ENCODE data around the gene CNTD1.

CNTD1 gene

GRCh38 chr17:42751628-42752027 lies 47.0 kb upstream of the CNTD1 start:
- POLR2A ChIA-PET: interaction anchor here (1.0 to 1.3 kb wide), 3 partner anchors 47 to 142 kb away, joined by 3 read pairs; partner anchors contain the start of genes BECN1, CNTD1, COA3 and RETREG3
- Histone ChIP-seq H3K27ac (ENCODE audit: extremely low read depth, low read depth, low read length) (no peak overlapping the region), H3K4me3 (ENCODE audit: low read depth, low read length) (no peak overlapping the region), H3K9me3 (ENCODE audit: control insufficient read depth, insufficient read depth, low read depth, low read length) (no peaks in the 10 kb centered on the region), H3K36me3 (ENCODE audit: control insufficient read depth in 2 of 2, insufficient read depth in 1 of 2, low read length in 2 of 2) (no peaks in the 10 kb centered on the region), H3K4me1 (ENCODE audit: control insufficient read depth, insufficient read depth, low read length) (0 out of 2 replicates have a peak, but pooled peaks cover 2% of the 10 kb centered on the region)
- TF ChIP-seq ZNF239 (tag by site-specific recombination; IDR thresholded peaks at IDR 0.05): no peak
- TF ChIP-seq FEZF1 (tag by site-specific recombination; IDR thresholded peaks at IDR 0.05): no peak
- no peak for TF ChIP-seq ZNF571 (tag by site-specific recombination; IDR thresholded peaks at IDR 0.05)
- TF ChIP-seq PBX3 (CRISPR knock-in tag; IDR thresholded peaks at IDR 0.05): no peak
- TF ChIP-seq, protein P1, sequence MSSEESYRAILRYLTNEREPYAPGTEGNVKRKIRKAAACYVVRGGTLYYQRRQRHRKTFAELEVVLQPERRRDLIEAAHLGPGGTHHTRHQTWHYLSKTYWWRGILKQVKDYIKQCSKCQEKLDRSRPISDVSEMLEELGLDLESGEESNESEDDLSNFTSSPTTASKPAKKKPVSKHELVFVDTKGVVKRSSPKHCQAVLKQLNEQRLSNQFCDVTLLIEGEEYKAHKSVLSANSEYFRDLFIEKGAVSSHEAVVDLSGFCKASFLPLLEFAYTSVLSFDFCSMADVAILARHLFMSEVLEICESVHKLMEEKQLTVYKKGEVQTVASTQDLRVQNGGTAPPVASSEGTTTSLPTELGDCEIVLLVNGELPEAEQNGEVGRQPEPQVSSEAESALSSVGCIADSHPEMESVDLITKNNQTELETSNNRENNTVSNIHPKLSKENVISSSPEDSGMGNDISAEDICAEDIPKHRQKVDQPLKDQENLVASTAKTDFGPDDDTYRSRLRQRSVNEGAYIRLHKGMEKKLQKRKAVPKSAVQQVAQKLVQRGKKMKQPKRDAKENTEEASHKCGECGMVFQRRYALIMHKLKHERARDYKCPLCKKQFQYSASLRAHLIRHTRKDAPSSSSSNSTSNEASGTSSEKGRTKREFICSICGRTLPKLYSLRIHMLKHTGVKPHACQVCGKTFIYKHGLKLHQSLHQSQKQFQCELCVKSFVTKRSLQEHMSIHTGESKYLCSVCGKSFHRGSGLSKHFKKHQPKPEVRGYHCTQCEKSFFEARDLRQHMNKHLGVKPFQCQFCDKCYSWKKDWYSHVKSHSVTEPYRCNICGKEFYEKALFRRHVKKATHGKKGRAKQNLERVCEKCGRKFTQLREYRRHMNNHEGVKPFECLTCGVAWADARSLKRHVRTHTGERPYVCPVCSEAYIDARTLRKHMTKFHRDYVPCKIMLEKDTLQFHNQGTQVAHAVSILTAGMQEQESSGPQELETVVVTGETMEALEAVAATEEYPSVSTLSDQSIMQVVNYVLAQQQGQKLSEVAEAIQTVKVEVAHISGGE (tag by site-specific recombination; conservative IDR thresholded peaks at IDR 0.05; ENCODE audit: low read depth): no peak
- TF ChIP-seq PRDM6 (tag by site-specific recombination; IDR thresholded peaks at IDR 0.05): no peak
- TF ChIP-seq TRIM28 (IDR thresholded peaks at IDR 0.05; ENCODE audit: borderline replicate concordance, low read length): no peak
- TF ChIP-seq ZNF121 (tag by site-specific recombination; IDR thresholded peaks at IDR 0.05): no peak
- no peak for TF ChIP-seq ZNF394 (tag by site-specific recombination; IDR thresholded peaks at IDR 0.05; ENCODE audit: borderline replicate concordance)
- no peak for TF ChIP-seq GLI2 (tag by site-specific recombination; IDR thresholded peaks at IDR 0.05; ENCODE audit: borderline replicate concordance, low read depth)
- no peak for TF ChIP-seq ZNF335 (tag by site-specific recombination; conservative IDR thresholded peaks at IDR 0.05)
- TF ChIP-seq ZNF324 (tag by site-specific recombination; IDR thresholded peaks at IDR 0.05): no peak
- CTCF ChIA-PET: interaction anchor here (1.2 to 5.1 kb wide), 4 partner anchors 9 to 26 kb away, joined by 3 to 46 read pairs (median 5); partner anchors contain the start of genes RAMP2 and VPS25

- H3K4me3 ChIP-seq (ENCODE audit: low read depth, low read length): no peak overlapping the region
- H3K27ac ChIP-seq (ENCODE audit: extremely low read depth, low read depth, low read length): no peak overlapping the region
- TF ChIP-seq ZNF202 (tag by site-specific recombination; IDR thresholded peaks at IDR 0.05; ENCODE audit: borderline replicate concordance) (no peak), ZBTB48 (tag by site-specific recombination; IDR thresholded peaks at IDR 0.05) (0 out of 2 replicates have a peak, but pooled peaks have one; percentile 21)
- no peaks in the 10 kb centered on the region for H3K36me3 ChIP-seq (ENCODE audit: control insufficient read depth in 2 of 2, insufficient read depth in 1 of 2, low read length in 2 of 2)
- no peaks in the 10 kb centered on the region for H3K9me3 ChIP-seq (ENCODE audit: control insufficient read depth, insufficient read depth, low read depth, low read length)
- ChIA-PET CTCF (interaction anchor here (0.7 to 1.8 kb wide), 3 partner anchors 9 to 282 kb away, joined by 3 to 11 read pairs (median 6); no protein-coding TSS in a partner anchor), POLR2A (interaction anchor here (0.6 to 1.4 kb wide), 2 partner anchors 11 to 565 kb away, joined by 3 to 4 read pairs; no protein-coding TSS in a partner anchor)
- H3K4me1 ChIP-seq (ENCODE audit: control insufficient read depth, insufficient read depth, low read length): no peaks in the 10 kb centered on the region
Observed at GRCh38 chr17:42754782-42755181, 43.9 kb upstream of the CNTD1 start.
